Measurements from ENCODE around the gene RSPH1.
"Not testable (repeated sequence)": the region's sequence is repeated elsewhere in the genome, so short reads cannot be mapped to it uniquely, and the experiment has no call there.

RSPH1 gene

DNA sequence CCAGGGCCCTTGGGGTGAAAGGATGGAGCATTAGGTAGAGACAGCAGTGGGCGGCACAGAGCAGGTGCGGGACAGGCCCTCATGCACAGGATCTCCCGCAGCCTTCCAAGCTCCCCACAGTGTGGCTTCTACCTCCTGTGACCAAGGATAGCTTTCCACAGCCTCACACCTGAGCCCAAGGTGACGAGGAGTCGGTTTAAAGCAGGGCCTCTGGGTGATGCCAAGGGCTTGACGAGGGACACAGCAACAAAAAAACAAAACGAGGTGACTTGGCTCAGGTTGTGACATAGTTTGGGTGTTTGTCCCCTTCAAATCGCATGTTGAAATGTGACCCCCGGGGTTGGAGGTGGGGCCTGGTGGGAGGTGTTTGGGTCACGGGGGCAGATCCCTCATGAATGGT lies 15.3 kb downstream of the RSPH1 start:
- no peak for DNase-seq

GRCh38 chr21:42479582-42479981 lies 16.4 kb downstream of the RSPH1 start:
- DNase-seq = no peak

DNA sequence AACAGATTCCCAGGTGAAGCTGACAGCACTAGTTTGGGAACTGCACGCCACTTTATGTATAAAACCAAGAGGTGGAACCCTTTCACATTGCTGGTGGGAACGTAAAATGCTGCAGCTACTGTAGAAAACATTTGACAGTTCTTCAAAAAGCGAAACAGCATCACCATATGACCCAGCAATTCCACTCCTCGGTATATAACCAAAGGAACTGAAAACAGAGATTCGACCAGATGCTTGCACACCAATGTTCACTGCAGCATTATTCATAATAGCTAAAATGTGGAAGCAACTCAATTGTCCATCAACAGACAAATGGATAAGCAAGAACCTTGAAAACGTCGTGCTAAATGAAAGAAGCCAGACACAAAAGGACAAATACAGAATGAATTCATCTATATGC lies 17.5 kb downstream of the RSPH1 start:
- DNase-seq = no peak

DNA sequence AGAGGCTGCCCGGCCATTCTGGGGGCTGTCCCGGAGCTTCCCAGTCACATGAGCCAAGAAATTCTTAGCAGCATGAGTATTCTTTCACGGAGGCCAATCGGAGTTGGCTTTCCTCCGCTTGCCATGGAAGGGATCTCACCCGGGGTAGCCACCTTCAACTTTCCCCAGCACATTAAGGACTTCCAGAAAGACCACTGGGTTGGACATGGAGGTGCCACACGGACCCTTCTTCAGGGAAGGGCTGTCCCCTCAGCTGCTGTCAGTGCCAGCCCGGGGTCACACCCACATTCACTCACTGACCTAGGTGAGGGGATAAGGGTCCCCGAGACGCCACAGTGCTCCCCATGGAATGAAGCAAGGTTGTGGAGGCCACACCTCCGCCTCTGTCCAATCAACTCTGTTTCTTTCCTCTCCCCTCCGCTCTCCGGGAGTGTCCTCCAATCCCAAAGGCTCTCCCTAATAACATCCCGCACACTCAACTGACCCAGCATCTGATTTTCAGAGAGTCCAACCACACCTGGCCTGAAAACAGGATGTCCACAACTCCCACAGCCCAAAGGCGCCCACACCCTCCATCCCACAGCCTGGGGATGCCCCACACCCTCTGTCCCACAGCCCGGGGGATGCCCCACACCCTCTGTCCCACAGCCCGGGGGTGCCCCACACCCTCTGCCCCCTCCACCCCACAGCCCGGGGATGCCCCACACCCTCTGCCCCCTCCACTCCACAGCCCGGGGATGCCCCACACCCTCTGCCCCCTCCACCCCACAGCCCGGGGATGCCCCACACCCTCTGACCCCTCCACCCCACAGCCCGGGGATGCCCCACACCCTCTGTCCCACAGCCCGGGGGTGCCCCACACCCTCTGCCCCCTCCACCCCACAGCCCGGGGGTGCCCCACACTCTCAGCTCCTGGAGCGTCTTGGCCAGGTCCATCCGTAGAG lies 19.4 kb downstream of the RSPH1 start:
- DNase-seq = no peak

DNA sequence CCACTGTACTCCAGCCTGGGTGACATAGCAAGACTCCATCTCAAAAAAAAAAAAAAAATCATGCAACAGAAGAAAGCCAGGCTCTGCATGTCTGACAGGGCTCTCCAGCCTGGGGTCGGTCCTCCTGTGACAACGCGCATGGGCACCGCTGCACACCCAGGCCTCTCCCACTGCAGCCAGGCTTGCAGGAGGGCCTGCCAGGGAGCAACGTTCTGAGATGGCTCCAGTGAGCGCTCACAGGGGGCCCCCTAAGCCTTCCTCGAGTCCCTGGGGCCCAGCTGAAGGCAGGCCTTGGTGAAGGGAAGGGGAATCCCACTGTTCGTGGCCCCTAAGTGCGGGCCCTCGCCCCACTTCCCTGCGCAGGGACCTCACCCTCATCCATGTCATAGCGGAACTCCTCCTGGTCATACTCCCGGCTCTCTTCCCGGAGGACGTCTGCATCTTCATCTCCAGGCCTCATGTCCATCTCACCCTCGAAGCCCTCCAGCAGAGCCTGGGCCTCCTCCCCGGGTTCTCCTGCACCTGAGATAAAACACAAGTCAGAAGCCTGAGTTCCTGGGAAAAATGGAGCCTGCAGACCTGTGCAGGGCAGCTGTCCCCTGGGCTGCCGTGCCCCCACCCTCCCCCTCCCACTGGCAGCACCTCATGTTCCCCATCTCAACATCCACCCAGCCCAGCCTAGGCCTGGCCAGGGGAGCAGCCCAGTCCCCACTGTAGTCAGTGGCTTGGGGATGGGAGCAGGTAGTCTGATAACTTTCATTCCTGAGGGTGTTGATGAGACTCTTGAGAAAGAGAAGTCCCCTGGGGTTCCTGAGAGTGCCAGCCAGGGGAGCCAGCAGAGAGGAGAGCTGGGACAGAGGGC lies 20.3 kb downstream of the RSPH1 start:
- no peak for DNase-seq

DNA sequence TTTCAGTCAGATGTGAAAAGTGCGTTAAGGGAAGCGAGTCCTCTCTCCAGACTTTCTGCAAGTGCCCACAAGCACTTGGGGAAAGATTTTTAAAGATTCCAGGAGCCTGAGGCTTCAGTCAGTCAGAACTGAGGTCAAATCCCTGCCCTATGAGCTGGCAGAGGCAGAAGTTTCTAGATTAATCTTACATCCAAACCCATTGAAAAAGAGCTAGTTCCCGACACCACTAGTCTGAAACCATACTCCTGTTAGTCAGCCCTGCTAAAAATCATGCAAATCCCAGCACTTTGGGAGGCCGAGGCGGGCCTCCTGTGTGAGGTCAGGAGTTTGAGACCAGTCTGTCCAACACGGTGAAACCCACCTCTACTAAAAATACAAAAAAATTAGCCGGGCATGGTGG lies 21.0 kb downstream of the RSPH1 start:
- no peak for DNase-seq

GRCh38 chr21:42474043-42474831 lies 21.8 kb downstream of the RSPH1 start:
- DNase-seq = no peak

DNA sequence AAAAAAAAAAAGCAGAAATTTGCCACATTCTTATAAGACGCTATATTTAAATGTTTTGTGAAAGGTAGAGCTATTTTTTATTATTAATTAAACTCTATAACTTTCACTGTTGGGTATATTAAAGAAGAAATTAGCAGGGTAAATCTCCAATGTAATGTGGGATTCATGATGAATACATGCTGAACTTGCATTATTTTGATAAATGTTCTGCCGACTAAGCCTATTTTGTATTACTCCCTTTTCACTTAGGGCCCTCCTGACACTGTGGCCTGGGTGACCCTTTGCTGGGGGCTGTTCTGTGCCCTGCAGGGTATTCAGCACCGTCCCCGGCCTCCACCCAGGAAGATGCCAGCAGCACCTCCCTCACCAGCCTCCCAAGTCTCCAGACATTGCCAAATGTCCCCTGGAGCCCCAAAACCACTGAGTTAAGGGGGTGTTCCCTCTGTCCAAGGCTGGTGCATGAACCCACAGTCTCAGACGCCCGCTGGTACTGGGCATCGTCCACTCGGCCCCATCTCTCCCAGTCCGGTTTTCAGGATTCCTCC lies 22.5 kb downstream of the RSPH1 start:
- no peak for DNase-seq

- no peak for DNase-seq
These were observed 23.5 kb downstream of the RSPH1 start for GRCh38 chr21:42472521-42472920.

DNA sequence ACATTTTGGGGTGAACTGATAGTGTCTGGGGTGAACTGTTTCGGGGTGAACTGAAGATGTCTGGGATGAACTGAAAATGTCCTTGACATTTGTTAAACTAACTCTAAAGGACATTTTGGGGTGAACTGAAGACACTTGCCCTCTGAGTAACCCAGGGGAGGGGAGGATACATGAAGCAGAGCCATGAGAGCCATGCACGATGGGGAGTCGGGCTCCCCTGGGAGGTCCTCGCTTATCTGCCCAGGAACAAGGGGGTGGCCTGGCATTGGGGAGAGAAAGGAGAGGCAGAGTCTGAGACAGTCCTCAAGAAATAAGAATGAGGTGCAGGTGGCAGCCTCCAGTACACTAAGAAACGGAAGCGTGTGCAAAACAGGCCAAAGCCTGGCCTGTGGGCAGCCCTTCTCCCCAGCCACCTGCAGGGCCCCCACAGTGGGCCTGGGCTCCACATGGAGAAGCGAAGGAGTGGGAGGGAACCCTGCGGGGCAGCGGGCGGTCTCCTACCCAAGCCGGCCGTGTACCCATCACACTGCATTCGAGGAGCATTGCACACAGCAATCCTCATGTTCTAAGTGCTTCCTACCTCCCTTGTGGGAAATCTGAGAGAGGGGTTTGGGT lies 24.2 kb downstream of the RSPH1 start:
- DNase-seq = no peak

DNA sequence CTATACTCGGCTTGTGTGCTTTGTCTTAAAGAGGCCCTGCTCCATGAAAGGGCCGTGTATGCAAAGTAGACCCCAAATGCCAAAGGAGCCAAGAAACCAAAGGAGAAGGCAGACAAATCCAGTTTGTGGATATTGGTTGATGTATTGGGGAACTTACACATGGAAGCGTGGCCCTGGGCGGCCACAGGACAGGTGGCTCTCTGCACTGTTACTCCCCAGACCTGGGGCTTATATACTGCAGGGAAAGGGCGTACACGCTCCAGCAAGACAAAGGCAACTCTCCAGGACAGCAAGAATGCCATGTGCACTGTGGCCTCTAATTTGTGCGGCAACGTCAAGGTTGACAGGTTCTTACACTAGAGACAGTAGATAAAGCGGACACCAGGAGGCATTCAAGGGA lies 24.8 kb downstream of the RSPH1 start:
- no peak for DNase-seq

DNA sequence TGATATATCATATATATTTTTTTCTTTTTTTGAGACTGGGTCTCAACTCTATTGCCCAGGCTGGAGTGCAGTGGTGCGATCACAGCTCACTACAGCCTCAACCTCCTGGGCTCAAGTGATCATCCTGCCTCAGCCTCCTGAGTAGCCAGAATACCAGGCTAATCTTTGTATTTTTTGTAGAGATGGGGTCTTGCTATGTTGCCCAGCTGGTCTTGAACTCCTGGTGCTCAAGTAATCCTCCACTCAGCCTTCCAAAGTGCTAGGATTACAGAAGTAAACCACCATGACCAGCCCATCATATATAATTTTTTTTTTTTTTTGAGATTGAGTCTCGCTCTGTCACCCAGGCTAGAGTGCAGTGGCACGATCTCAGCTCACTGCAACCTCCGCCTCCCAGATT lies 26.3 kb downstream of the RSPH1 start:
- DNase-seq = not testable (repeated sequence)

DNA sequence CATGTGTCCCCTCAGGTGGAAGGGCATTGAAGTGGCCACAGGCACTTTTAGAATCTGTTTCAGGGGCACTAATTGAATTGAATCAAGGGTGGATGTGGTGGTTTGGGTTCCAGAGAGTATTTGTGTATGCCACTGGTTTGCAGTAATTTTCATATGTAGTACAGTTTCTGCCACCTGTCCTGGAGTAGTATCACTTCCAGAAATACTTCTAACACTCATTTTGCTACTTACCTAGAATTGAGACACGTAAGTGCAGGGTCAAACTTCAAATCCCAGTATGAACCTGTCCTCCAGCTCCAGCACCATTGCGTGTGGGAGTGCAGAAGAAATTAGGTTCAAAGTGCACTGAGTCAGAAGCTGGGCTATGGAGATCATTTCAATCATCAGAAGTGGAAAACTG lies 26.8 kb downstream of the RSPH1 start:
- no peak for DNase-seq

DNA sequence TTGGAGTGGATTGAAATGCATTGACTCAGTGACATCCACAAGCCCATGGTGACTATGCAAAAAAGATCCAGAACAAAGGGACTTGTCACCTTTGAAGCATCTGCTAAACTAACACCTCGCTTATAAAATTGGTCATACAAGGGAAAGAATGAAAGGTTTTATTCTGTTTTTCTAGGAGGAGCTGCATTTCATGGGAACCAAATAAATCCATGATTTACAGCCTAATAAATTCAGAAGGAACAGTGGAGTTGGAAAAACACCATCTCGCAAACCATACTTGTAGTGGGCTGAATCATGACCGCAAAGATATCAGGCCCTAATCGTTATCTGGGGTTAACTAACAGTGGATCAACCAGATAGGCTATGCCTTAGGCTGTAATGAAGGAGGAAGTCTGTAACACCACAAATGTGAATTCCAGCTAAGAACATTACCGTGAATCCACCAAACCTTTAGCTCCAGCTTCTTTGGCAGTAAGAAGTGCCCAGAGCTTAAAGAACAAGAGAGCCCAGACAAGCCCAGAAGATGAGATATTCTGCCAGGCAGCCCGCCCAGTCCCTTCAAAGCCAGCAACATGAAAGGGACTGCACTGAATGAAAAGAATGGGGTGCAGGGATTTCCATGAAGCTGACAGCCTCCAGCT lies 27.4 kb downstream of the RSPH1 start:
- DNase-seq = no peak

- DNase-seq = no peak
These were observed 28.7 kb downstream of the RSPH1 start for GRCh38 chr21:42467140-42467983.

DNA sequence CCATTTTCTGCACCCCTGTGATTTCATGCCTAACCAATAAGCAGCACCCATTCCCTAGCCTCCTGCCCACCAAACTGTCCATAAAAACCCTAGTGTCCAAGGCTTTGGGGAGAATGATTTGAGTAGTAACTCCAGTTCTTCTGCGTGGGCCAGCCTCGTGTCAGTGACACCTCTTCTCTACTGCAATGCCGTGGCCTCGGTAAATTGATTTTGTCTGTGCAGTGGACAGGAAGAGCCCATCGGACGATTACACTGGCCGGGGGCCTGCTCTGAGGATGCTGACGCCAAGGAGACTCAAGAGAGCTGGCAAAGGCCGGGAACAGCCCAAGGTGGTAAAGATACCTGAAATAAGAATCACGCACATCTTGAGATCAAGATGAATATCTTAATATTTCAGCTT lies 29.3 kb downstream of the RSPH1 start:
- no peak for DNase-seq

GRCh38 chr21:42465803-42466127 lies 30.3 kb downstream of the RSPH1 start:
- DNase-seq = no peak

DNA sequence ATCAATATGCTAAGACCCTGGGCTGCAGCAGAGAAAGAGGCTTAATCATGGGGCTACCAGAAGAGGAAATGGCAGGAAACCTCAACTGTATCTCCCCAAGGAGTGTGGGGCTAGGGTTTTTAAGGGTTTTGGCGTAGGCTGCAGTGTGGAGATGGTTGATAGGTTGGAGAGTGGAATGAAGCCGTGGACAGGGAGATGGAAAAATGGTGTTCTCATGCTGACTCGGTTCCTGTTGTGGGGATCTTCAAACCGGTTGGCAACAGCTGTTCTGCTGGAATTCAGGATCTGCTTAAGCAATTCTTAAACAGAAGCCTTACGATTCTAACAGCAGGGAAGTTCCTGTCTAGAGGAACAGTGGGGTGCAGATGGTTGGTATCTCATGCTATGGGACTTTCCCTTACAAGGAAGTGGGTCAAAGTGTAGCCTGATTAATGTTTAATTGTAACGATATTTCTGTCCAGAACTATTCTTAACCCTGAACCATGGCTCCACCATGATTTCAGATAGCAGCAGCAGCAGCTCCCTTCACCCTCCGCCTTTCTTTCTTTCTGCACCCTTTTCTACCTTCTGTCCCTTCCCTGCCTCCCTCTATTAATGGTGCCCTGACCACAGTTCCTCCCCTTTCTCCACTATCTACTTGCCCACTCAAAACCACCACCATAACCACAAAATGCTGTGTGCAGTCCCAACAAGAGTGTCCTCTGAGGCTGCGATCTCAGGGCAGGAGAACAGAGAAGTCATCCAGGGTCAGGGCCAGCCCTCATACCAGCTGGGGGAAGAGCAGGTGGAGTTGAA lies 30.8 kb downstream of the RSPH1 start:
- DNase-seq = no peak

DNA sequence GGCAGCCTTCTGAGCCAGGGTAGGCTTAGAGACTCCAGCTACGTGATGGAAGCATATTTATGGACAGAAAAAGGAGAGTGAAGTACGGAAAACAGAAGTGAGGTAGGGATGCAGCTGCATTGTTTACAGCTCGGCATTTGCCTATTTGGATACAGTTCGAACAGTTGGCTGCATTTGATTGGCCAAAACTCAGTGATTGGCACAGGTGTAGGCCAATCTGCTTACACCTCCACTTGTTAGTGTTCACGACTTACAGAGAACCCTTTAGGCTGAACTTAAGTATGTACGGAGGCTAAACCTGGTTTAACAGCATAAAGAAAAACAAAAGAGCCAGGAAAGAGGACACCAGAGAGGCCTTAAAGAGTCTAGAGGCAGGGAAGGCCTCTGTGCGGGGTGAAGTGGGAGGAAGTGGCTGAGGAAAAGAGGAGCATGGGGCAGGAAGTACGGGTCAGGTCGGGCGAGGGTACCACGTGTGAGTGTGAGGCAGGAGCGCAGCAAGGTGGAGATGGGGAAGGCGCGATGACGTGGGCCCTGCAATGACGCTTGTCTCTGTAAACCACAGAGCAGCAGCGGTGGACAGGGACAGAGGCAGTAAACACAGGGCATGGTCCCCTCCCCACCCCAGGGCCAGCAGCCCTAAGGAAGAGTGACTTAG lies 32.0 kb downstream of the RSPH1 start:
- DNase-seq = no peak

Data from NCI-H187 treated with DMSO at 0.1 percent for 48 hours (cell line).